OCI-LY7 (cell line): ENCODE results near the gene ENDOV. TPM values are rescaled to one million over a fixed set of nuclear protein-coding genes. Genes with fewer than 3 reads are reported as not detected.

Experiments used
- BruUV-seq: library from RNA; stranded (reverse); fragments of 400-500 nt; replicated peaks from 2 replicates; lab custom pipeline; 2021; lab: Mats Ljungman, UMichigan
- CTCF ChIA-PET: fragments of 300-600 bp; sonication (Branson Sonifier 250); formaldehyde crosslinking; loops from one replicate; lab custom pipeline; 2022; ENCODE audit warnings: antibody characterized with exemption; ENCODE audit not compliant: unreplicated experiment; lab: Charles Lee
- POLR2A ChIA-PET: fragments of 300-600 bp; sonication (Branson Sonifier 250); formaldehyde crosslinking; loops from one replicate; lab custom pipeline; 2022; ENCODE audit warnings: antibody characterized with exemption; lab: Charles Lee
- DNase-seq: peaks from one replicate; pipeline ENCODE4 v3.0.0-alpha.2; 2015; ENCODE audit warnings: low spot score
- H2AFZ ChIP-seq: fragments of 200-600 bp; sonication (generic), shearing (Covaris generic); 2 replicates; pipeline ENCODE4 v1.6.1; 2014; ENCODE audit warnings: mild to moderate bottlenecking, antibody characterized with exemption, low read length, moderate library complexity
- H3K27ac ChIP-seq: fragments of 200-600 bp; sonication (generic); 2 replicates; pipeline ENCODE4 v1.5.1; 2014; ENCODE audit warnings: mixed run types, low read depth, mild to moderate bottlenecking, moderate library complexity, low read length, inconsistent platforms; ENCODE audit not compliant: poor library complexity, severe bottlenecking
- H3K36me3 ChIP-seq: fragments of 200-600 bp; sonication (generic); 2 replicates; pipeline ENCODE4 v1.6.1; 2014; ENCODE audit warnings: mild to moderate bottlenecking, antibody characterized with exemption, low read length, moderate library complexity, mixed read lengths; ENCODE audit not compliant: insufficient read depth
- H3K4me1 ChIP-seq: fragments of 200-600 bp; sonication (generic); 2 replicates; pipeline ENCODE4 v1.5.1; 2014; ENCODE audit warnings: mild to moderate bottlenecking, low read length; ENCODE audit not compliant: insufficient read depth, poor library complexity, severe bottlenecking
- H3K4me2 ChIP-seq: fragments of 200-600 bp; sonication (generic); 2 replicates; pipeline ENCODE4 v1.6.1; 2014; ENCODE audit warnings: mild to moderate bottlenecking, low read length
- H3K4me3 ChIP-seq: fragments of 200-600 bp; sonication (generic); 2 replicates; pipeline ENCODE4 v1.5.1; 2014; ENCODE audit warnings: mild to moderate bottlenecking, low read depth, low read length; ENCODE audit not compliant: poor library complexity, severe bottlenecking
- H3K79me2 ChIP-seq: fragments of 200-600 bp; sonication (generic); 2 replicates; pipeline ENCODE4 v1.6.1; 2016; ENCODE audit warnings: low read depth, mild to moderate bottlenecking, low read length, moderate library complexity, mixed read lengths; ENCODE audit not compliant: insufficient read depth
- H3K9me2 ChIP-seq: fragments of 200-600 bp; sonication (generic); 2 replicates; pipeline ENCODE4 v1.6.1; 2016; ENCODE audit warnings: mild to moderate bottlenecking, low read length, mixed read lengths; ENCODE audit not compliant: insufficient read depth
- H3K9me3 ChIP-seq: fragments of 200-600 bp; sonication (generic); 2 replicates; pipeline ENCODE4 v1.6.1; 2014; ENCODE audit warnings: mild to moderate bottlenecking, mixed run types, low read length, mixed read lengths
- H4K20me1 ChIP-seq: fragments of 200-600 bp; sonication (generic); 2 replicates; pipeline ENCODE4 v1.6.1; 2014; ENCODE audit warnings: mild to moderate bottlenecking, antibody characterized with exemption, low read length, moderate library complexity, mixed read lengths; ENCODE audit not compliant: insufficient read depth
- EZH2phosphoT487 ChIP-seq: fragments of 200-600 bp; sonication (generic); IDR thresholded peaks from 2 replicates; pipeline ENCODE4 v1.6.1; 2018; ENCODE audit warnings: low read depth, borderline replicate concordance, mild to moderate bottlenecking, mixed run types, antibody characterized with exemption, low read length, moderate library complexity, mixed read lengths
- intact Hi-C: fragments of 100-400 bp; cut with micrococcal nuclease; formaldehyde crosslinking; loops from one replicate; pipeline ENCODE4 v1.10.0; 2022; ENCODE audit not compliant: unreplicated experiment
- total RNA-seq, 2 experiments: library from RNA; depleted of rRNA in 1 of 2; stranded (reverse); fragments of >200 nt in 1 of 2; shearing (Covaris generic) in 1 of 2; gene quantifications; 2 replicates each; pipeline ENCODE4 v1.2.3, GENCODE V29; 2014 to 2022
- TF ChIP-seq, protein P1 (sequence below): fragments of 200-600 bp; sonication (generic); conservative IDR thresholded peaks from 2 replicates; pipeline ENCODE4 v1.5.1; 2014; ENCODE audit warnings: mild to moderate bottlenecking, antibody characterized with exemption, low read length, moderate library complexity, mixed read lengths

ENDOV gene
- total RNA-seq, 2 experiments from 2014 or later: 22.4 to 33.1 TPM

DNA sequence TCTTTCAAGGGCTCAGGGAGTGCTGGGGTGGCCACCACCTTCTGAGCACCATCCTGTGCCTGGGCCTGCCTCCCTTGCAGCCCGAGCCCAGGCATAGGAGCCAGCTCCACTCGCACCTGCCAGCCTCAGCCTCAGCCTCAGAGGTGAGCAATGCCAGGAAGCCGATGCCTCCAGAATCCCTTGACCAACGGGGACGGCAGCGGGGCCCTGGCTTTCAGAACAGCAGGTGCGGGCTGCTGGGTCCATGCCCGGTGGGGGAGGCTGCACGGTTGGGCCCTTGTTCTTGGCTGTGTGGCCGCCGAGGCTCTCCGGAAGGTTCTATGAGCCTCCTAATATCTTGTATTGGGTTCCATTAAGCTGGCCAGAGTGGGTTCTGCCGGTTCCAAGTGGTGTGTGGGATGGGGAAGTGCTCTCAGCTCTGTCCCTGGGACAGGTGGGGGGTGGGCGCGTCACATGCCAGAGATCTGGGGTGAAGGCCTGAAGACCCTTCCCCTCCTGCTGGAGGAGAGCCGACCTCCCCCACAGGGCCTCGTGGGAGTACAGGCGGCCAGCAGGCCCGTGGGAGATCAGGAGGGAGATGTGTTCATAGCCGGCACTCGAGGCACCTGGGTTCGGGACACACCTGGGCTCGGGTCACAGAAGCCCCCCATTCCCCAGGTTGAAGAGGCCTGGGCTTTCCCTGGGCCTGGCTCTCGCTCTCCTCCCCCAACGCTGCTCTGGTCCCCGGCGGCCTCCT is 34.4 kb downstream of the ENDOV start:
- H3K36me3 ChIP-seq: no peaks in the 10 kb centered on the region
- DNase-seq: no peak
- H3K4me3 ChIP-seq: no peak overlapping the region
- no peak overlapping the region for H3K4me2 ChIP-seq
- peaks cover 12% of the 10 kb centered on the region for H3K4me1 ChIP-seq
- no peak overlapping the region for H3K27ac ChIP-seq
- no TSS peak for BruUV-seq
- no peak overlapping the region for H2AFZ ChIP-seq
- intact Hi-C loops: no loop called here
- H3K9me2 ChIP-seq: no peaks in the 10 kb centered on the region
- H3K9me3 ChIP-seq: no peaks in the 10 kb centered on the region
- ChIA-PET CTCF (no interaction called here), POLR2A (no interaction called here)
- no peaks in the 10 kb centered on the region for H3K79me2 ChIP-seq
- TF ChIP-seq EZH2phosphoT487: no peak
- TF ChIP-seq, protein P1, sequence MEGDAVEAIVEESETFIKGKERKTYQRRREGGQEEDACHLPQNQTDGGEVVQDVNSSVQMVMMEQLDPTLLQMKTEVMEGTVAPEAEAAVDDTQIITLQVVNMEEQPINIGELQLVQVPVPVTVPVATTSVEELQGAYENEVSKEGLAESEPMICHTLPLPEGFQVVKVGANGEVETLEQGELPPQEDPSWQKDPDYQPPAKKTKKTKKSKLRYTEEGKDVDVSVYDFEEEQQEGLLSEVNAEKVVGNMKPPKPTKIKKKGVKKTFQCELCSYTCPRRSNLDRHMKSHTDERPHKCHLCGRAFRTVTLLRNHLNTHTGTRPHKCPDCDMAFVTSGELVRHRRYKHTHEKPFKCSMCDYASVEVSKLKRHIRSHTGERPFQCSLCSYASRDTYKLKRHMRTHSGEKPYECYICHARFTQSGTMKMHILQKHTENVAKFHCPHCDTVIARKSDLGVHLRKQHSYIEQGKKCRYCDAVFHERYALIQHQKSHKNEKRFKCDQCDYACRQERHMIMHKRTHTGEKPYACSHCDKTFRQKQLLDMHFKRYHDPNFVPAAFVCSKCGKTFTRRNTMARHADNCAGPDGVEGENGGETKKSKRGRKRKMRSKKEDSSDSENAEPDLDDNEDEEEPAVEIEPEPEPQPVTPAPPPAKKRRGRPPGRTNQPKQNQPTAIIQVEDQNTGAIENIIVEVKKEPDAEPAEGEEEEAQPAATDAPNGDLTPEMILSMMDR: no peak
- no peaks in the 10 kb centered on the region for H4K20me1 ChIP-seq

DNA sequence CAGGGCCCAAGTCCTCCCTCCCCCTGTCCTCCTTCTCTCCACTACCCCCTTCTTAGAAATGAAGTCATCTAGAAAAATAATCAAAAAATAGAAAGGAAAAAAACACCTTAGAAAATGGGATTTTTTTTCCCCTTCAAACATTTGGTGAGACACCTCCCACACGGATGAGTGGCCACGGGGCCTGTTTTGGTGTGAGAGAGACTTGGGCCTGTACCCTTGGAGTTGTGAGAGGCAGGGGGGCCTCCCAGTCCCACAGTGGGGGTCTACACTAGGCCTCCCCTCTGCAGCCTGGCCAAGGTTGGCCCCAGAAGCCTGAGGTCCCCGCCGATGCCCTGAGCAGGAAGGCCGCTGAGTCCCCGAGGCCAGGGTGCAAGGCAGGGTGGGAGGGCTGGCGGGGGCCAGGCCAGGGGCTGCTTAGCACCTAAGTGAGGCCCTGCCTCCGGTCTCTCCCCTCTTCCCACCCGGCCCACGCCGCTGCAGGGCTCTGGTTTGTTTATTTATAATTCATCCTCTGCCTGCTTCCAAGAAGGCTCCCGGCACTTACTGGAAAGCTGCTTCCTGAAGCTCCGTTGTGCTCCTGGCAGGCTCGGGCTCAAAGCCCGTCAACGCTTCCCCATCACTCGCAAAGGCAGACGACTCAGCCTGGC is 35.1 kb downstream of the ENDOV start:
- Histone ChIP-seq H3K36me3 (no peaks in the 10 kb centered on the region), H3K9me3 (no peaks in the 10 kb centered on the region), H3K79me2 (no peaks in the 10 kb centered on the region), H3K4me3 (no peak overlapping the region), H2AFZ (no peak overlapping the region), H3K9me2 (no peaks in the 10 kb centered on the region), H3K4me1 (peaks cover 12% of the 10 kb centered on the region), H3K4me2 (no peak overlapping the region), H4K20me1 (no peaks in the 10 kb centered on the region), H3K27ac (no peak overlapping the region)
- DNase-seq: no peak
- TF ChIP-seq EZH2phosphoT487: no peak
- TF ChIP-seq, protein P1: no peak
- no TSS peak for BruUV-seq
- intact Hi-C loops: no loop called here
- ChIA-PET POLR2A (no interaction called here), CTCF (no interaction called here)
